Measurements from ENCODE around the gene MYLK. TPM values are rescaled to one million over a fixed set of nuclear protein-coding genes. Genes with fewer than 3 reads are reported as not detected.
A peak's percentile ranks its signal among the peaks of the same experiment; 100 is the strongest.

Gene MYLK
- total and polyA plus RNA-seq, 7 donors: 3.2 to 13.7 (median 5.8) TPM

DNA sequence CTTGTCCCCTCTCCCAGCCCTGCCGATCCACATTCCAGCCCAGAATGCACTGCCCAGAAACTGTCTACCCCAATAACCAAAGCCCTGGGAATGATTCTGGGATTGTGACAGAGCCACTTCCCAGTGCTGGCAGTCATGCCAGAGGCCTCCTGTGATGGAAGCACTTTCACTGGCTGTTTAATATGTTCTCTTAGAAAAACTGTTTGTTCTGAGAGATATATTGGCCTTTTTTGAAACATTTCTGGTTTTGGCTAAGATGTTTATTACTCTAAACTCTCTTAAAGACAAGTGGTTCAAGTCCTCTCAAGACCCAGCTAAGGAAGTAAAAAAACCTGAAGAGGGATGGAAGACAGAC lies 225.3 kb downstream of the MYLK start:
- ATAC-seq (no peak), DNase-seq (no peak)
- Histone ChIP-seq H3K4me1 (no peaks in the 10 kb centered on the region), H3K27me3 (ENCODE audit: insufficient read depth in 3 of 3, low read length in 2 of 3) (no peaks in the 10 kb centered on the region), H3K9me3 (no peaks in the 10 kb centered on the region), H3K4me3 (no peak overlapping the region), H3K27ac (no peak overlapping the region), H3K36me3 (ENCODE audit: insufficient read depth in 1 of 2, low read depth in 1 of 2) (no peaks in the 10 kb centered on the region)
- TF ChIP-seq CTCF (IDR thresholded peaks at IDR 0.05): no peak
- WGBS, 3 donors: 56 to 80% (median 62%) methylated on average over 1 of the region's 1 CpG
- intact Hi-C loops (cut with DNase I): no loop called here

GRCh38 chr3:123658118-123658851 lies 225.8 kb downstream of the MYLK start:
- WGBS, 3 donors: 93 to 96% (median 96%) methylated on average over 1 of the region's 1 CpG
- no peak for TF ChIP-seq CTCF (IDR thresholded peaks at IDR 0.05)
- intact Hi-C loops (cut with DNase I): no loop called here
- peak in 1 of 4 donors; percentile 34 for ATAC-seq
- Histone ChIP-seq H3K27ac (no peak overlapping the region), H3K27me3 (ENCODE audit: insufficient read depth in 3 of 3, low read length in 2 of 3) (no peaks in the 10 kb centered on the region), H3K36me3 (ENCODE audit: insufficient read depth in 1 of 2, low read depth in 1 of 2) (no peaks in the 10 kb centered on the region), H3K9me3 (no peaks in the 10 kb centered on the region), H3K4me3 (no peak overlapping the region), H3K4me1 (peaks cover 4% of the 10 kb centered on the region)
- peak in 1 of 2 donors; percentile 40 for DNase-seq

DNA sequence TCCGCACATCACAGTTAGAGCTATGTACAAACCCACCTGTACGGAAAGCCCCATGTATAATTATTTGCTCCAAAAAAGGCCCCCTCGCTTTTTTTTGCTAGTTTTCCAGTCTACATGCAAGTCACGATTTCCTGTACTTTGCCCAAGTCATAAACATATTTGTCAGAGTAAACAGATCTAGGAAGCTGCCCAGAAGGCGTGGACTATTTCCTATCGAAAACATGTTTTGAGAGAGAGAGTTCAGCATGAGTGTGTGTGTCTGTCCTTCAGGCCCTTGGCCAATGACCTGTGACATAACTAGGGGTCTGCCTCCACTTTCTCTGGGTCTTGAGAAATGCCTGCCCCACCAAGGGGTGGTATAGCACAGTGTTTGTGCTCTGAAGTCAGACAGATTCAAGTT lies 226.6 kb downstream of the MYLK start:
- 75 to 85% (median 78%) methylated on average over 6 of the region's 6 CpGs for WGBS, 3 donors
- Histone ChIP-seq H3K27me3 (ENCODE audit: insufficient read depth in 3 of 3, low read length in 2 of 3) (no peaks in the 10 kb centered on the region), H3K9me3 (no peaks in the 10 kb centered on the region), H3K36me3 (ENCODE audit: insufficient read depth in 1 of 2, low read depth in 1 of 2) (no peaks in the 10 kb centered on the region), H3K4me3 (no peak overlapping the region), H3K4me1 (peaks cover 9% of the 10 kb centered on the region), H3K27ac (no peak overlapping the region)
- DNase-seq (no peak), ATAC-seq (no peak)
- intact Hi-C loops (cut with DNase I): no loop called here
- no peak for TF ChIP-seq CTCF (IDR thresholded peaks at IDR 0.05)

DNA sequence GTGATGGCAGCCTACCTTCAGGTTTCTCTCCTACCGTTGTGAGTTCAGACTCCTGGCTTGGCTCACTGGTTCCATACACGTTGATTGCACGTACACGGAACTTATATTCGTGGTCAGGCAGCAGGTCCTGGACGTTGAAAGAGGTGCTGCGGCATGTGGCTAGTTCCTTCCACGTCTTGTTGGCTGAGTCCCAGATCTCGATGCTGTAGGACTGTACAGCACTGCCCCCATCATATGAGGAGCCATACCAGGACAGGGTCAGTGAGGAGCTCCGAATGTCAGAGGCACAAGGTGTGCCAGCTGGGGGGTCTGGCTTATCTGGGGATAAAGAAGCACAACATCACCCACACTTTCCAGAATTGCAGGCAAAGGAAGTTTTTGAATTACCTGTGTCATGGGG lies 227.0 kb downstream of the MYLK start:
- DNase-seq (no peak), ATAC-seq (no peak)
- intact Hi-C loops (cut with DNase I): no loop called here
- Histone ChIP-seq H3K4me3 (no peak overlapping the region), H3K9me3 (no peaks in the 10 kb centered on the region), H3K27ac (no peak overlapping the region), H3K4me1 (peaks cover 10% of the 10 kb centered on the region), H3K36me3 (ENCODE audit: insufficient read depth in 1 of 2, low read depth in 1 of 2) (no peaks in the 10 kb centered on the region), H3K27me3 (ENCODE audit: insufficient read depth in 3 of 3, low read length in 2 of 3) (no peaks in the 10 kb centered on the region)
- whole genome bisulfite sequencing, 3 donors: 89 to 94% (median 91%) methylated on average over 10 of the region's 10 CpGs
- peak; percentile 3 for TF ChIP-seq CTCF (IDR thresholded peaks at IDR 0.05)

GRCh38 chr3:123656691-123657090 lies 227.4 kb downstream of the MYLK start:
- TF ChIP-seq CTCF (IDR thresholded peaks at IDR 0.05): peak; percentile 8
- Histone ChIP-seq H3K9me3 (no peaks in the 10 kb centered on the region), H3K4me1 (peaks cover 10% of the 10 kb centered on the region), H3K36me3 (ENCODE audit: insufficient read depth in 1 of 2, low read depth in 1 of 2) (no peaks in the 10 kb centered on the region), H3K27ac (no peak overlapping the region), H3K4me3 (no peak overlapping the region), H3K27me3 (ENCODE audit: insufficient read depth in 3 of 3, low read length in 2 of 3) (no peaks in the 10 kb centered on the region)
- 80 to 88% (median 84%) methylated on average over 2 of the region's 2 CpGs for WGBS, 3 donors
- ATAC-seq (no peak), DNase-seq (no peak)
- intact Hi-C loops (cut with DNase I): no loop called here
